NCI-H2081 treated with DMSO at 0.1 percent for 48 hours (cell line): ENCODE data around the gene HMGB2.

Source experiments
- DNase-seq: peaks from one replicate; lab custom pipeline; 2025; lab: John Stamatoyannopoulos, UW

The HMGB2 gene

GRCh38 chr4:173334891-173335752, 964 bp upstream of the HMGB2 start:
- DNase-seq: peak; percentile 51

GRCh38 chr4:173333658-173334084, 487 bp downstream of the HMGB2 start:
- DNase-seq: no peak

GRCh38 chr4:173332963-173333657, 1.0 kb downstream of the HMGB2 start:
- DNase-seq: no peak

- no peak for DNase-seq
Observed at GRCh38 chr4:173332021-173332487, 2.1 kb downstream of the HMGB2 start.

- DNase-seq: no peak
Observed at GRCh38 chr4:173330590-173330989, 3.6 kb downstream of the HMGB2 start.

- DNase-seq: no peak
Observed at GRCh38 chr4:173328236-173328901, 5.8 kb downstream of the HMGB2 start.

- DNase-seq: no peak
Observed at GRCh38 chr4:173325007-173325736, 9.0 kb downstream of the HMGB2 start.

GRCh38 chr4:173319696-173320095, 14.5 kb downstream of the HMGB2 start:
- no peak for DNase-seq

- no peak for DNase-seq
Observed at GRCh38 chr4:173318648-173319211, 15.4 kb downstream of the HMGB2 start.

- no peak for DNase-seq
Observed at GRCh38 chr4:173318240-173318639, 15.9 kb downstream of the HMGB2 start.

- DNase-seq: no peak
Observed at GRCh38 chr4:173317004-173317403, 17.2 kb downstream of the HMGB2 start.

GRCh38 chr4:173316060-173316459, 18.1 kb downstream of the HMGB2 start:
- DNase-seq: no peak

GRCh38 chr4:173314715-173315114, 19.4 kb downstream of the HMGB2 start:
- no peak for DNase-seq

- no peak for DNase-seq
Observed at GRCh38 chr4:173311368-173311767, 22.8 kb downstream of the HMGB2 start.

GRCh38 chr4:173307778-173308177, 26.4 kb downstream of the HMGB2 start:
- DNase-seq: no peak

- DNase-seq: no peak
Observed at GRCh38 chr4:173301518-173302201, 32.5 kb downstream of the HMGB2 start.

GRCh38 chr4:173294444-173294843, 39.7 kb downstream of the HMGB2 start:
- DNase-seq: no peak

- no peak for DNase-seq
Observed at GRCh38 chr4:173293663-173294062, 40.5 kb downstream of the HMGB2 start.

GRCh38 chr4:173291899-173292298, 42.3 kb downstream of the HMGB2 start:
- no peak for DNase-seq

GRCh38 chr4:173289353-173289727, 44.8 kb downstream of the HMGB2 start:
- no peak for DNase-seq
